RPMI7951 (cell line): ENCODE results near the gene RRP1. TPM values are rescaled to one million over a fixed set of nuclear protein-coding genes. Genes with fewer than 3 reads are reported as not detected.
A peak's percentile ranks its signal among the peaks of the same experiment; 100 is the strongest.

Experiments used
- DNase-seq: peaks from one replicate; pipeline ENCODE4 v3.0.0-alpha.2; 2012; ENCODE audit warnings: low read depth
- total RNA-seq: library from RNA; depleted of rRNA; stranded (reverse); fragments of >200 nt; shearing (Covaris generic); gene quantifications from 2 replicates; pipeline ENCODE4 v1.2.3, GENCODE V29; 2014

The RRP1 gene
- total RNA-seq, 1 experiment from 2014 or later: 19.6 TPM

DNA sequence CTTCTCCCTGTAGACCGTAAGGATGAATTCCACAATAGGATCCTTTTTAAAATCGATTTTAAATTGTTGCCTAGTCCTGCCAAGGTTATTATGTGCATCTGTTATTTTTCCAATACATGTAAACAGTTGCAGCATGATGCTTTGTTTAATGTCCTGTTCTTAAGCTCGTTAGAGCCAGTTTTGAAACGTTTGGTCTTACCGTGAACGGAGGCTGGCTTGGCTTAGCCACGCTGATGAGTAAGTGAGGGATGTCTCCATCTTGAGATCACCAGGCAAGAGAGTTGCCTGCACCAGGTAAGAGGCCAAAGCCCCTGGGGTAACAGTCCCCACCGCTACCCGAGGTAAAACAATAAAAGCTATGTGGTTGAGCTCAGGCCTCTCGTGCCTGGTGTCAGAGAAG is 30.6 kb upstream of the RRP1 start:
- no peak for DNase-seq

DNA sequence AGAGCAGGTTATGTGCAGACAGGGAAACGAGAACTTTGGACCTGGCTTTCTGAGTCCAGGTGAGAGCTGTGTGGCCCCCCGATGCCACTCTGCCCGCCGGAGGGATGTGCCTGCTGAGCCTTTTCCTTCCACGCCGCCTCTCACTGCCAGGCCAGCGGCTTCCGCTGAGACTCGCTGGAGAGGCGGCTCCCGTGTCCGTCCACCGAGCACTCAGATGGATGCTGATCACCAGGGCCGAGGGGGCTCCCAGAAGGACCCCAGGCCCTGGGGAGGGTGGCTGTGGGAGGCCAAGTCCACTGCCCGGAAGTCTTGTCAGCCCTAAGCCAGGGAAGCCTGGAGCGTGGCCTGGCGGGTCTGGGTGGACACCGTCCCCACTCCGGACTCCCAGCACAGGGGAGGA is 29.7 kb upstream of the RRP1 start:
- DNase-seq: no peak

DNA sequence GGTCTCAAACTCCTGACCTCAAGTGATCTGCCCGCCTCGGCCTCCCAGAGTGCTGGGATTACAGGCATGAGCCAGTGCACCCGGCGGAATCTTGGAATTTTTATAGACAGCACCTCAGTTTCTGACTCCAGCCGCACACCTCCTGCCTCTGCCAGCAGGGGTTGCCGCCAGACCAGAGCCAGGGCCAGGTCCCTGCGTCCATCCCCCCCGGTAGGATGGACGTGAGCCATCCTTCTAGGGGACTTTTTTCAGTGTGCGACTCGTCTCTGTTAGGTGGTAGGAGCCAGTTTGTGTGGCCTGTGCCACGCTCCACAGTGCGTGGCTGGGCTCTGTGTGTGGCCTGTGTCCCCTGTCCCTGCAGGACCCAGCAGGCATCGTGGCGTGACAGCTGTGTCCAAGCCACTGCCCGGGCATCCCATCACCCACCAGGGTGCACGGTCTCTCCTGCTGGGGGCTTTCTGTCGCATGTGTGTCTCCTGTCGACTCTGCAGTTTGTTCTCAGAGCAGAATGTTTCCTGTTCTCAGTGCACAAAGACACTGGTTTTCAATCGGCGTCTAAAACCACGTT is 28.9 kb upstream of the RRP1 start:
- DNase-seq: no peak

DNA sequence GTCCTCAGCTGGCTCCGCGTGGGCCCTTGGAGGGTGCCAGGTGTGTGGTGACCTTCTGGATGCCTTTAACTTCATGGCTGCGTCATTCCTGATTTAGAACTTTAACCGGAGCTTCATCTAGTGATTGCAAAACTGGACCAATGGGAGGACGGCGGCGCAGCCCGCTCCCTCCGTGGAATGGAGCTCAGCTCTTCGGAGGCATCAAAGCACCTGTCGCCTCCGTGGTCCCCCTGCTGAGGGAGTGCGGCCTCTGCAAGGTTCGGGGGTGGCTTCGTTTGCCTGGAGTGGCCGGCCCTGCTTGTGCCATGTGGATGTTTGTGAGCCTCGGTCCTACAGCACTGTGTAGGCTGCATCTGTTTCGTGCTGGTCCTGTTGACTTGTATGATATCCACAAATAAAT is 27.5 kb upstream of the RRP1 start:
- no peak for DNase-seq

DNA sequence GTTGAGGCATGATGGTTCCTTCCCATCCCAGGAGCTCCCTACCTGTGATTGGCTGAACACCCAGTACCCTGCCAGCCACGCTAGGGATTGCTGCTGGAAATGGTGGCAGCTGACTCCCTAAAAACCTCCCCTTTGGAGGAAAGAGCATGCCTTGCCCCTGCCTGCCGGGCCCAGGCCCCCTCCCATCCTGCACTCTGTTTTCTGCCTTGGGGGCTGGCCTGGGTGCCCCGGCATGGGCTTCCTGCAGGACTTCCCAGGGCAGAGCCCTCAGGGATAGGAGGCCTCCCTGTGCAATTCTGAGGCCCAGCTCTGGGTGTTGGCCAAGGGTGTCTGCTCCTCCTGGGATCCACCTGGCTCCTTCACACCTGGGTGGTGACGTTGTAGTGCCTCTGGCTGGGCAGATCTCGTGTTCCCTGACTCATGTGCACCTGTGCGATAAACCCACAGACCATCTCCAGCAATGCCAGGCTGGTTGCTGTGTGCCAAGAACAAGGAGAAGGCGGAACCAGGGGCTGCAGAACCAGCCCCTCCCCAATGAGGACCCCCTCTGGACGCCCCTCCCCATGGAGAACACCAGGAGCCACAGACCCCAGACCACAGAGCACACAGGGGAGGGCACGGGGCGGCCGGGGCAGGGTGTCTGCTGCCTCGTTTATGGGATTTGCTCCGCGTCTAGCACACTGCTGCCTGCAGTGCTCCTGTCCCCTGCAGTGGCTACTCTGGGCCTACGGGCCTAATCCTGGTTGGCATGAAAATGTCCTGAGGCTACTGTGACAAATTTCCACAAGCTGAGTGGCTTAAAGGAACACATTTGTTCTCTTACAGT is 26.9 kb upstream of the RRP1 start:
- DNase-seq: no peak

DNA sequence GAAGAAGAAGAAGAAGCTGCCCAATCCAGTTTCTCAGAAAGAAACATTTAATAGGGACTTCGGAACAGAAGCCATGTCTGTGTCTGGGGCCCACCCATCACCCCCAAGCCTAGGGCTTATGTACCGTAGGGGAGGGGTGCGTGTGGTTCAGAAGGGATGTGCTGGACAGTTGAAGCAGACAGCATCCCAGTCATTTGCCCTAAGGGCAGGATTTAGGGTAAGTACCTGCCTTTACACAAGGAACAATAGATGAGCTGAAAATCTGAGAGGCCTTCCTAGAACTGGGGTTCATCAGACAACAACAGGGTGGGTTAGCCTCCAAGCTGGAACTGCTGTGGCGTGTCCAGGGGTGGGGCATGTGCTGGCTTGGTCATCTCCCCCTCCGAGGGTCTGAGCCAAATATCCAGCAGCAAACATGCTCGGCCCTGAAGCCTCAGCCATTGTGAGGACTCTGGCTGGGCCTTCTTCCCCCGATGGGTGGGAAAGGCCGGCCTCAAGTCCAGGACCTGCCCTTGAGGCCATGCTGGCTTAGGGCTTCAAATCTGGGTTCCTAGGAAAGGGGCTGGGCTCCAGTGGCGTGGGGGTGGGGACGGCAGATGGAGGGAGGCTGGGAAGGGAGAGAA is 25.4 kb upstream of the RRP1 start:
- DNase-seq: no peak

DNA sequence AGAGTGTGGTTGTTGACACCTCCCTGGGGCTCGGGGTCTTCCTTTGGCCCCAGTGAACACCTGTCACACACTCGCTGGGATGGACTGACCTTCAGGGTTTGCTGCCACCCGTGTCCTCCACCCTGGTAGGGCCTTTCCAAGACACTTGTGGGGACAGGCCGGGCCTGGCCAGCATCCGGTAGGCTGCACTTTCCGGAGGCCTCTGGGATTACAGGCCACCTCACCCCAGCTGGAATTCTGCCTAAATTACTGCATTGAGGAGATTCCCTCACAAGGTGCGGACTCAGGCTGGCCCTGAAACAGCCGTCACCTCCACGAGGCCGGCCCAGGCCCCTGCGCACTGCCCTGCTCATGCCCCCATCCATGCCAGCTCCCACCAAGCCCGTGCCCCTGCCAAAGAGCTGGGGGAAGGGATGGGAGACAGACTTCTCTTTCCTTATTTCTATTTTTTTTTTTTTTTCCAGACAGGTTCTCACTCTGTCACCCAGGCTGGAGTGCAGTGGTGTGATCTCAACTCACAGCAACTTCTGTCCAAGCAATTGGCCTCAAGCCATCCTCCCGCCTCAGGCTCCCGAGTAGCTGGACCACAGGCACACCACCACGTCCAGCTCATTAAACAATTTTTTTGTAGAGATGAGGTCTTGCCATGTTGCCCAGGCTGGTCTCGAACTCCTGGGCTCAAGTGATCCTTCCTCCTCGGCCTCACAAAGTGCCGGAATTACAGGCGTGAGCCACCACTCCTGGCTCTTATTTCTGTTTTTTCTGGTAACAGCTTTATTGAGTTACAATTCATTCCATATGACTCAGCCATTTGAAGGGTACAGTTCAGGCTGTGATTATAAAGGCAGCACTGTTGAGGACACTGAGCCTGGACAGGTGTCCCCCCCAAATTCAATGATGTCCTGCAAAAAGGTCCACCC is 24.5 kb upstream of the RRP1 start:
- DNase-seq: peak; percentile 33

DNA sequence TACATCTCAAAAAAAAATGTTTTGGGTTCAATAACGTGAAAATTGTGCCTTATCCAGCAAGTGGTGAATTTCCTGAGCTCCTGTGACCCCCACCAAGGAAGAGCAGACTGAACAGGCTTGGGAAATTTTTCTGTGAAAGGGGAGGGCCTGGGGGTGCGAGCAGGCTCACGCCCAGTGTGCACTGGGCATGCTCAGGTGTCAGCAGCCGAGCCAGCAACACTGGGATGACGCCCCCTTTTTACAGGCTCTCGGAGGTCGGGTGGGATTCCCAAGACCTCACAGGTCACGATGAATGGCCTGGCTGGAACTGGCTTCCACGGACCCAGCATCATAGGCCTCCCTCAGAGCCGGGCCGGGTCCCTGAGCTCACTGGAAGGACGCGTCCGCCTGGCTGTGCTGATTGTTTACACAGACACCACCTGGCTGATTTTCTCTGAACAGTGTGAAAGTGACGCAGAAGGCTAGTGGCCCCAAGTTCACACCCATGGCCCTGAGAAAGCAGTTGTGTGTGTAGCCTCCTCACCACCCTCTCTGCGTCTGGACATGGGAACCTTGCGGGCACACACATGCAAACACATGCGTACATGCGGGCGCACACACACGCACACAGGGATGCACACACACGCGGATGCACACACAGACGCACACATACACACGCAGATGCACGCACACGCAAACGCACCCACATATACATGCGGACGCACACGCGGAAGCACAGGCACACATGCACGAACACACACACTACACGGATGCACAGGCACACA is 22.5 kb upstream of the RRP1 start:
- no peak for DNase-seq

DNA sequence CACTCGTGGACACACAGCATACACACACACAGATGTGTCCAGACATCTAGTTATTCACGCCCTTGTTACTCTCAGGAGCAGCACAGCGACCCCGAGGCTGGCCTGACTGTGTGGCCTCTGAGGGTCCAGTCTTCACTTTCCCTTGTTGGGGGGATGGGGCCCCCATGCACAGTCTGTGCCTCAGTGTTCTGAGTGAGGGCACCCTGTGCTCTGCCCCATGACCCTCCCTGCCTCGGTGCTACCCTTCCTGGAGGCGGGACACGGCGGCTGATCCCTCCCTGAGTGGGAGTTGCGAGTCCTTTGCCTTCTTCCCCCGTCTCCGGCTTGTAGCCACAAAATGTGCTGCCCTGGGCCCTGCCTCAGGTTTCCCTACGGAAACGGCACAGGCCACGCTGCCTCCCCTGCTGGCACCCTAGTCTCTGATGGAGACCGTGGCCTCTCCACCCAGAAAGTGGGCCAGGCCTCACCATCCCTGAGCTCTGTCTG is 21.8 kb upstream of the RRP1 start:
- DNase-seq: no peak

DNA sequence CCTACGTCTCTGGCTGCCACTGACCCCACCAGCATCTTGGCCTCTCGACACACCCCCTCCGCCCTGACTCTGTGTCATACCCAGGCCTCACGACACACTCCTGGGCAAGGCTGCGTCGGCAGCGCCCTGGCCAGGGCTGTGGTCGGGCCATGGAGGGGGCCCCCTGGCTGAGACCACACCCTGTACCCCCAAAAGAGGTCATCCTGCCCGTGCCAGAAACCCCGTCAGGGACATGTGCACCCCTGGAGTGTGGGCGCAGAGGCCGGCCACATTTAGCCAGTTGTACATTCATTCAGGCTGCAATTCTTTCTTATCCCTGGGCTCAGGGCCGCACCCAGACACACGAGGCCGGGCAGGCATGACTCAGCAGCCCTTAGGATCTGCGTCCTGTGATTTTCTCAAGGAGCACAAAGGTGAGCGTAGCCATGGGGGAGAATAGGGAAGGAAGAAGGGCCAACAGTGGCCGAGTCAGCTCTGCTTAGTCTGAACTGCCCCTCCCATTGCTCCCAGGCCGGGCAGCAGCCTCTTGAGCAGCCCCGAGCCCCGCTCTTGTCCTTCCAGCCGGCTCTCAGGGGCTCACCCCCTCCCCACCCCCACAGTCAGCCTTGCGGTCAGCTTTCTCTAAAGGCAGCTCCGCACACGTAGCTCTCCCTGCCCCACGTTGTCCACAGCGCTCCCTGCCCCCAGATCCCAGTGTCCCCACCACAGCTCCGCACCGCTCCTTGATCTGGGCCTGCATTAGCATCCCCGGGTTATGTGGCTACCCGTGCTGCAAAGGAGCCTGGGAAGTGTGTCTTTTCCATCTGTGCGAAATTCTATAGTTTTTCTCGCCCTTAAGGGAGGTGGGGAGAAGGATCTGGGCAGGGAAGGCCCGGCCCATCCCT is 21.2 kb upstream of the RRP1 start:
- peak; percentile 74 for DNase-seq

DNA sequence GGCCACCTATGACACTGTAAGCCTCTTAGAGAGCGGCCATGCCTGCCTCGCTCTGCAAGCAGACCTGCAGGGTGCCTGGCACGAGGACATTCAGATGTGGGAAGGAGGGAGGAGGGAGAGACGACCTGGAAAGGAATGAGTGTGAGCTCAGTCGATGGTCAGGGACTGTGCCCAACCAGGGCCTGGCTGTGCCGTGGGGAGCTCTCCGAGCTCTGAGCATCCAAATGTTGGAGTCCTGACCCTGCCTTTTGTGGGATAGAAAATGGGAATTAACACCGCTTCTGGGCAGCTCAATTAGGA is 20.6 kb upstream of the RRP1 start:
- DNase-seq: no peak

DNA sequence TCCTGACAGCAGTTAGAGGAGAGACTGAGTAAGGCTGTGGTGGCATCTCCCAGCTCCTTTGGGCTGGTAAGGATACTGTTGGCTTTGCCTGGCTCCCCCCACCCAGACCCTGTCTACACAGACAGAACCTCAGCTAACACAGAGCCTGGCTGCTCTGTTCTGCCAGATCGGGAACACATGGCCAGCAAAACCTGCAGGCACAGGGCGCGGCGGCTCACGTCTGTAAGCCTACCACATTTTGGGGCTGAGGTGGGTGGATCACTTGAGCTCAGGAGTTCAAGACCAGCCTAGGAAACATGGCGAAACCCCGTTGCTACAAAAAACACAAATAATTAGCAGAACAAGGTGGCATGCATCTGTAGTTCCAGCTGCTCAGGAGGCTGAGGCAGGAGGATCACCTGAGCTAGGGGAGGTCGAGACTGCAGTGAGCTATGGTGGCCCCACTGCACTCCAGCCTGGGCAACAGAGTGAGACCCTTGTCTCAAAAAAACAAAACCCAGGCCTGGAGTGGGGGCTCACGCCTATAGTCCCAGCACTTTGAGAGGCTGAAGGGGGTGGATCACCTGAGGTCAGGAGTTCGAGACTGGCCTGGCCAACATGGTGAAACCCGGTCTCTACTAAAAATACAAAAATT is 19.9 kb upstream of the RRP1 start:
- DNase-seq: no peak

DNA sequence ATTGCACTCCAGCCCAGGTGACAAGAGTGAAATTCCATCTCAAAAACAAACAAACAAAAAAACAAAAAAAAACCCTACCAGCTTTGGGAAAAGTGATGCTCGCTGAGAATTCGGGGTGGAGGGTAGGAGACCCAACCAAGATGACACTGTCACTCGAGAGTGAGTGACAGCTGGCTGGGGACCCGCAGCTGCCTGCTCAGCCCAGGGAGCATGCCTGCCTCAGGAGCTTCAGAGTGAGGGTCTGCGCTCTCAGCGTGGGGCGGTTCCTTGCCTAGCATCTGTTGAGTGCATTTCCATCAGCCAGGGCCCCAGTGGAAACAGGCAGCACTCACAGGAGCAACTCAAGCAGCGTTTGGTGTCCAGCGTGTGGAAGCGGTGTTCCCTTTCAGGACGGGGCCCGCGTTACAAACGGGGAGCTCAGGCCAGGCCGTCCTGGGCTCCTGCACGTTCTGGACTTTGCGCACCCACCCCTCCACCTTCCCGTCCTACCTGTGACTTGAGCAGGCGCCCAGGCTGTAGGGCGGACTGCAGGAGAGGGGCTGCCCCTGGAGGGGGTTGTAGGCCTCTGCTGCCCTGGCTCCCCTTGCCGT is 19.2 kb upstream of the RRP1 start:
- DNase-seq: no peak

DNA sequence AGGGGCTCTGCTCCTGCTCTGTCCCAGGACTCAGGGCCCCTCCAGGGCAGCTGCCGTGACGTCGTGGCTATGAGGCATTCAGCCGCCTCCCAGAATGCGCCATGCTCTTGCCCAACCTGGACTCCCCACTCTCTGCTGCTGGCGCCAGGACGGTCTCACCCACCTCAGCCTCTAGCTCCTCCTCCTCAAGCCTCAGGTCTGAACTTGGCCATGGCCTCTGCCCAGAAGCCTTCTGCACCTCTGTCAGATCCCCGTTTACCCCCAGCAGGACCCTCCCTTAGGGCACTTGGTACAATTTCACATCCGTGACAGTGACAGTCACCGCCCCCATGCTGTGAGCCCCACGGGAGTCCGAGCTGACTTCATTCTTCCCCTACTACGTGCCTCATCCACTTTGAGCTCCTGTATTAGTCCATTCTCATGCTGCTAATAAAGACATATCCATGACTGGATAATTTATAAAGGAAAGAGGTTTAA is 18.1 kb upstream of the RRP1 start:
- DNase-seq: no peak

DNA sequence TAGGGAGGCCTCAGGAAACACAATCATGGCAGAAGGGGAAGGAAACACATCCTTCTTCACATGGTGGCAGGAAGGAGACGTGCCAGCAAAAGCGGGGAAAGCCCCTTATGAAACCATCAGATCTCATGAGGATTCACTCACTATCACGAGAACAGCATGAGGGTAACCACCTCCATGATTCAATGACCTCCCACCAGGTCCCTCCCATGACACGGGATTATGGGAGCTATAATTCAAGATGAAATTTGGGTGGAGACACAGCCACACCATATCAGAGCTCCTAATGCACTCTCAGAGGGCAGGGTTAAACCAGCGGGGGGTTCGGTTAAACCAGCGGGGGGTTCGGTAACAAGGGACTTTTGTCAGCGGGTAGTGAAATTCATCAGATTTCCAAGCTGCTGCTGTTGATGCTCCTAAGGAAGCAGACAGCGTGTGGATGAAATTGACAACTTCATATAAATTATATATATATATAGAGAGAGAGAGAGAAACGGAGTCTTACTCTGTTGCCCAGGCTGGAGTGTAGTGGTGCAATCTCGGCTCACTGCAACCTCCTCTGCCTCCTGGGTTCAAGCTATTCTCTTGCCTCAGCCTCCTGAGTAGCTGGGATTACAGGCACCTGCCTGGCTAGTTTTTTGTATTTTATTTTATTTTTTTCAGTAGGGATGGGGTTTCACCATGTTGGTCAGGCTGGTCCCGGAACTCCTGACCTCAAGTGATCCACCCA is 17.5 kb upstream of the RRP1 start:
- peak; percentile 31 for DNase-seq

DNA sequence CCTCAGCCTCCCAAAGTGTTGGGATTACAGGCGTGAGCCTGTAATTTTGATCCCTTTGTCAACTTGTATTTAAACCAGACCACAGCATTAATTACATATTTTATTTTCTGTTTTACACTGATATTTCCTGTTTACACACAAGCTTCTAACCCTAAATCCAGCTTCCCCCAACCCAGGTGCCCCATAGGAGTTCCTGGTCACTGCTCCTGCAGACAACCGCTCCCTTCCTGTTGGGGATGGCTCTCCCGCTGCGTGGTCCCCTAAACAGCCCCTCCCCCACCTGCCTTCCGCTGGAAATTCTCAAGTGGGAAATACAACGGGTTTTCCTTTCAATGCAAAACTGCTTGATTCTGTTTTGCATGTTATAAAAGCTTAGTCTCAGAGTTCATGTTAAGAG is 17.0 kb upstream of the RRP1 start:
- no peak for DNase-seq

DNA sequence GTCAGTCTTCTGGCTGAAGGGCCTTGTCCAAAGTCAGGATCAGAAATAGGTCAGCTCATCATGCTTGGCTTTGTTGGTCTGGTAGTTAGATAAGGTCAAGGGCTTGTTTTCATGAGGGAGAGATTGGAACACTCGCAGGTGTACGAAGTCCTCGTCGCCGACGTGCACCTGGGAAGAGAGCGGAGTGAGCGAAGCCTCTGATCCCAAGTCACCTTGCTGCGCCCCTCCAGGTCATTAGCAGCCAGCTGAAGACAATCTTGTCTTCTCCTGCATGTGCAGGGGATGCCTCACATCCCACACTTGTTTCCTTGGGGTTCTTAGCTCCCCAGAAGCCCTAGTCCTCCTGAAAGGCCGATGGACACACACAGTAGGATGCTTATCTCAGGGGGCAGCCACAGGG is 15.2 kb upstream of the RRP1 start:
- DNase-seq: no peak

DNA sequence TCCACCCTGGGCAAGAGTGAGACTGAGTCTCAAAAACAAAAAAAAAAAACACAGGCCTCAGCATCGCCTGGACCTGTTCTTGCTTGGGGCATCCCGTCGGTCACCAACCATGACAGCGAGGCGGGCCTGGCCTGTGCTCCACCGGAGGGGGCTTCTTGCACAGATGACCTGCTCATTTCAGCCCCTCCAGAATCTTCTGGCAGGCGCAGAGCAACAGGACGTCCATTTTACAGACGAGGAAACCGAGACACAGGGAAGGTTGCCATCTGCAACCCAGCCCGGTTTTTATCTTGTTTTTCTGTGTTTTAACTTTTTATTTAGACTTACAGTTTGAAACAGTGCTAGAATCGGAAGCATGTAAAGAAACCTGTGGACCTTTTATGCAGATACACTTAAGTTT is 14.2 kb upstream of the RRP1 start:
- no peak for DNase-seq
